Measurements from ENCODE around the gene NACA2.

GRCh38 chr17:61632826-61633225, 41.8 kb upstream of the NACA2 start:
- TF ChIP-seq POLR2A (IDR thresholded peaks at IDR 0.05; ENCODE audit: low read depth, low read length) (no peak), TAF1 (IDR thresholded peaks at IDR 0.05; ENCODE audit: low read depth, low read length) (no peak), POLR2AphosphoS5 (IDR thresholded peaks at IDR 0.05; ENCODE audit: low read depth, low read length) (no peak), PAX5 (IDR thresholded peaks at IDR 0.05; ENCODE audit: insufficient read depth, low read length, severe bottlenecking) (no peak)
